Embryonic facial prominence (tissue), 1 donor: ENCODE measurements around the gene PHKG1.
"Not testable (repeated sequence)": the region's sequence is repeated elsewhere in the genome, so short reads cannot be mapped to it uniquely, and the experiment has no call there.

Source experiments
- DNase-seq: peaks from one replicate; pipeline ENCODE4 v3.0.0-alpha.2; 2016; ENCODE audit errors: extremely low spot score

PHKG1 gene

GRCh38 chr7:56045758-56046157 is 47.0 kb downstream of the PHKG1 start:
- DNase-seq = not testable (repeated sequence)

- DNase-seq = no peak
Measured at GRCh38 chr7:56040730-56041129, 52.0 kb downstream of the PHKG1 start.

- DNase-seq = no peak
Measured at GRCh38 chr7:56033671-56034432, 58.9 kb downstream of the PHKG1 start.

- not testable (repeated sequence) for DNase-seq
Measured at GRCh38 chr7:56032578-56032977, 60.2 kb downstream of the PHKG1 start.

- not testable (repeated sequence) for DNase-seq
Measured at GRCh38 chr7:56031556-56031955, 61.2 kb downstream of the PHKG1 start.

- DNase-seq = no peak
Measured at GRCh38 chr7:56030340-56030739, 62.4 kb downstream of the PHKG1 start.
